Mesodermal cell (in vitro differentiated cells): ENCODE data around the gene DCAF15.

ENCODE experiments used
- H3K27ac ChIP-seq: 2 replicates; pipeline ENCODE4 v1.7.0; 2013; ENCODE audit warnings: mild to moderate bottlenecking, low read depth, low read length, moderate library complexity; ENCODE audit not compliant: severe bottlenecking
- H3K36me3 ChIP-seq: 2 replicates; pipeline ENCODE4 v1.7.1; 2013; ENCODE audit warnings: mild to moderate bottlenecking, low read length, moderate library complexity; ENCODE audit not compliant: control insufficient read depth, insufficient read depth
- H3K4me1 ChIP-seq: one replicate; pipeline ENCODE4 v1.7.1; 2013; ENCODE audit warnings: mild to moderate bottlenecking, low read length; ENCODE audit not compliant: insufficient read depth, control insufficient read depth, poor library complexity, severe bottlenecking
- H3K4me3 ChIP-seq: 2 replicates; pipeline ENCODE4 v1.7.0; 2013; ENCODE audit warnings: low read length, control low read depth, mild to moderate bottlenecking; ENCODE audit not compliant: insufficient read depth, poor library complexity, severe bottlenecking; ENCODE audit errors: extremely low read depth
- H3K9me3 ChIP-seq: 2 replicates; pipeline ENCODE4 v1.7.1; 2013; ENCODE audit warnings: mild to moderate bottlenecking, low read length, moderate library complexity; ENCODE audit not compliant: control insufficient read depth
- WGBS, 2 experiments: methylation state at CpG; one replicate each; pipeline ENCODE4 v1.1.5; 2013; ENCODE audit warnings: missing lambda C conversion rate in 2 of 2; ENCODE audit not compliant: insufficient coverage in 2 of 2; 5-methylcytosine and 5-hydroxymethylcytosine counted together

Gene DCAF15

GRCh38 chr19:13984875-13985741 is 32.8 kb downstream of the DCAF15 start:
- H3K27ac ChIP-seq: no peak overlapping the region
- no peaks in the 10 kb centered on the region for H3K9me3 ChIP-seq
- no peak overlapping the region for H3K4me3 ChIP-seq
- H3K4me1 ChIP-seq: peaks cover 29% of the 10 kb centered on the region
- 94 to 95% methylated on average over 19 to 25 of the region's 25 CpGs for WGBS, 2 experiments
- H3K36me3 ChIP-seq: peaks cover 18% of the 10 kb centered on the region

GRCh38 chr19:13985771-13986347 is 33.5 kb downstream of the DCAF15 start:
- Histone ChIP-seq H3K9me3 (no peaks in the 10 kb centered on the region), H3K4me1 (peaks cover 29% of the 10 kb centered on the region), H3K4me3 (no peak overlapping the region), H3K36me3 (peaks cover 16% of the 10 kb centered on the region), H3K27ac (no peak overlapping the region)
- WGBS, 2 experiments: 76 to 80% methylated on average over 4 to 10 of the region's 10 CpGs

- no peaks in the 10 kb centered on the region for H3K9me3 ChIP-seq
- 30 to 43% methylated on average over 18 to 19 of the region's 19 CpGs for WGBS, 2 experiments
- peak overlapping the region; percentile 41 for H3K27ac ChIP-seq
- peaks cover 29% of the 10 kb centered on the region for H3K4me1 ChIP-seq
- H3K36me3 ChIP-seq: peaks cover 21% of the 10 kb centered on the region
- no peak overlapping the region for H3K4me3 ChIP-seq
Measured at GRCh38 chr19:13986348-13986904, 34.1 kb downstream of the DCAF15 start.

GRCh38 chr19:13987101-13987890 is 35.0 kb downstream of the DCAF15 start:
- H3K4me1 ChIP-seq: peaks cover 26% of the 10 kb centered on the region
- H3K36me3 ChIP-seq: peaks cover 24% of the 10 kb centered on the region
- H3K9me3 ChIP-seq: no peaks in the 10 kb centered on the region
- WGBS, 2 experiments: 80 to 84% methylated on average over 8 to 10 of the region's 17 CpGs
- H3K27ac ChIP-seq: peak overlapping the region; percentile 41
- no peak overlapping the region for H3K4me3 ChIP-seq

- Histone ChIP-seq H3K4me1 (peaks cover 26% of the 10 kb centered on the region), H3K27ac (no peak overlapping the region), H3K36me3 (peaks cover 40% of the 10 kb centered on the region), H3K9me3 (no peaks in the 10 kb centered on the region), H3K4me3 (no peak overlapping the region)
- WGBS, 2 experiments: 87% methylated on average over 5 to 7 of the region's 7 CpGs
Measured at GRCh38 chr19:13989487-13989886, 37.2 kb downstream of the DCAF15 start.

- H3K9me3 ChIP-seq: no peaks in the 10 kb centered on the region
- no peak overlapping the region for H3K27ac ChIP-seq
- peaks cover 26% of the 10 kb centered on the region for H3K4me1 ChIP-seq
- 91 to 93% methylated on average over 8 of the region's 8 CpGs for WGBS, 2 experiments
- H3K4me3 ChIP-seq: no peak overlapping the region
- H3K36me3 ChIP-seq: peaks cover 40% of the 10 kb centered on the region
Measured at GRCh38 chr19:13990085-13990484, 37.8 kb downstream of the DCAF15 start.

- H3K27ac ChIP-seq: no peak overlapping the region
- H3K9me3 ChIP-seq: no peaks in the 10 kb centered on the region
- H3K36me3 ChIP-seq: peaks cover 50% of the 10 kb centered on the region
- 94 to 97% methylated on average over 5 to 7 of the region's 7 CpGs for WGBS, 2 experiments
- H3K4me1 ChIP-seq: peaks cover 10% of the 10 kb centered on the region
- H3K4me3 ChIP-seq: no peak overlapping the region
Measured at GRCh38 chr19:13992025-13992424, 39.7 kb downstream of the DCAF15 start.

- Histone ChIP-seq H3K9me3 (peaks cover 3% of the 10 kb centered on the region), H3K27ac (no peak overlapping the region), H3K4me1 (peaks cover 3% of the 10 kb centered on the region), H3K4me3 (no peak overlapping the region), H3K36me3 (peaks cover 46% of the 10 kb centered on the region)
- 94 to 96% methylated on average over 11 to 13 of the region's 22 CpGs for WGBS, 2 experiments
Measured at GRCh38 chr19:13993590-13994300, 41.4 kb downstream of the DCAF15 start.

- WGBS, 2 experiments: 97 to 98% methylated on average over 10 to 11 of the region's 13 CpGs
- H3K27ac ChIP-seq: no peak overlapping the region
- no peak overlapping the region for H3K4me3 ChIP-seq
- peaks cover 17% of the 10 kb centered on the region for H3K9me3 ChIP-seq
- H3K36me3 ChIP-seq: peaks cover 56% of the 10 kb centered on the region
- no peaks in the 10 kb centered on the region for H3K4me1 ChIP-seq
Measured at GRCh38 chr19:13995017-13995728, 42.9 kb downstream of the DCAF15 start.
